T-helper 1 cell (primary cell): ENCODE results near the gene SPATA17.

ENCODE experiments used
- DNase-seq, 5 donors: peaks; one replicate each; pipeline ENCODE4 v3.0.0-alpha.2; 2012 to 2020

The SPATA17 gene

GRCh38 chr1:217856342-217857034, 225.3 kb downstream of the SPATA17 start:
- DNase-seq, result no peak

GRCh38 chr1:217857061-217857460, 225.9 kb downstream of the SPATA17 start:
- DNase-seq, result no peak

GRCh38 chr1:217861658-217862057, 230.5 kb downstream of the SPATA17 start:
- no peak for DNase-seq

GRCh38 chr1:217867446-217867995, 236.4 kb downstream of the SPATA17 start:
- no peak for DNase-seq

- DNase-seq, result no peak
Measured at GRCh38 chr1:217871955-217872354, 240.8 kb downstream of the SPATA17 start.

- DNase-seq, result no peak
Measured at GRCh38 chr1:217875229-217875628, 244.1 kb downstream of the SPATA17 start.

GRCh38 chr1:217876401-217876800, 245.3 kb downstream of the SPATA17 start:
- DNase-seq, result no peak

- no peak for DNase-seq
Measured at GRCh38 chr1:217876896-217877295, 245.8 kb downstream of the SPATA17 start.

- DNase-seq, result no peak
Measured at GRCh38 chr1:217881131-217881543, 250.0 kb downstream of the SPATA17 start.

- no peak for DNase-seq
Measured at GRCh38 chr1:217881607-217882332, 250.6 kb downstream of the SPATA17 start.

- DNase-seq, result no peak
Measured at GRCh38 chr1:217885181-217885580, 254.0 kb downstream of the SPATA17 start.

- DNase-seq, result no peak
Measured at GRCh38 chr1:217888328-217888727, 257.2 kb downstream of the SPATA17 start.

GRCh38 chr1:217889401-217889800, 258.3 kb downstream of the SPATA17 start:
- no peak for DNase-seq

- no peak for DNase-seq
Measured at GRCh38 chr1:217891966-217892365, 260.8 kb downstream of the SPATA17 start.

GRCh38 chr1:217892750-217893149, 261.6 kb downstream of the SPATA17 start:
- no peak for DNase-seq

- no peak for DNase-seq
Measured at GRCh38 chr1:217895841-217896240, 264.7 kb downstream of the SPATA17 start.

- no peak for DNase-seq
Measured at GRCh38 chr1:217896490-217896889, 265.3 kb downstream of the SPATA17 start.

GRCh38 chr1:217897100-217897499, 266.0 kb downstream of the SPATA17 start:
- DNase-seq, result no peak

GRCh38 chr1:217899614-217900013, 268.5 kb downstream of the SPATA17 start:
- DNase-seq, result no peak

- no peak for DNase-seq
Measured at GRCh38 chr1:217907504-217907903, 276.4 kb downstream of the SPATA17 start.

- no peak for DNase-seq
Measured at GRCh38 chr1:217910203-217910602, 279.1 kb downstream of the SPATA17 start.

GRCh38 chr1:217910791-217911320, 279.7 kb downstream of the SPATA17 start:
- no peak for DNase-seq

- DNase-seq, result no peak
Measured at GRCh38 chr1:217911908-217912307, 280.8 kb downstream of the SPATA17 start.
